NCI-H1092 treated with DMSO at 0.1 percent for 48 hours (cell line): ENCODE results near the gene CFAP210.
"Not testable (repeated sequence)": the region's sequence is repeated elsewhere in the genome, so short reads cannot be mapped to it uniquely, and the experiment has no call there.

Source experiments
- DNase-seq: peaks from one replicate; lab custom pipeline; 2025; lab: John Stamatoyannopoulos, UW

Gene CFAP210

GRCh38 chr2:169712791-169713227, 18.6 kb upstream of the CFAP210 start:
- DNase-seq: no peak

GRCh38 chr2:169711751-169712509, 17.7 kb upstream of the CFAP210 start:
- DNase-seq: no peak

- DNase-seq: no peak
These were observed 15.8 kb upstream of the CFAP210 start for GRCh38 chr2:169709981-169710380.

GRCh38 chr2:169709331-169709730, 15.1 kb upstream of the CFAP210 start:
- DNase-seq: no peak

GRCh38 chr2:169707626-169708025, 13.4 kb upstream of the CFAP210 start:
- no peak for DNase-seq

- DNase-seq: no peak
These were observed 11.7 kb upstream of the CFAP210 start for GRCh38 chr2:169705927-169706326.

- no peak for DNase-seq
These were observed 10.0 kb upstream of the CFAP210 start for GRCh38 chr2:169704160-169704708.

GRCh38 chr2:169702996-169703395, 8.8 kb upstream of the CFAP210 start:
- DNase-seq: no peak

- DNase-seq: not testable (repeated sequence)
These were observed 5.0 kb upstream of the CFAP210 start for GRCh38 chr2:169699173-169699572.

- DNase-seq: no peak
These were observed 2.2 kb upstream of the CFAP210 start for GRCh38 chr2:169696381-169696780.

- DNase-seq: no peak
These were observed 672 bp upstream of the CFAP210 start for GRCh38 chr2:169694894-169695260.

GRCh38 chr2:169693360-169693759, 845 bp downstream of the CFAP210 start:
- DNase-seq: peak; percentile 12

- no peak for DNase-seq
These were observed 1.5 kb downstream of the CFAP210 start for GRCh38 chr2:169692718-169693117.

- no peak for DNase-seq
These were observed 3.2 kb downstream of the CFAP210 start for GRCh38 chr2:169690958-169691357.

- not testable (repeated sequence) for DNase-seq
These were observed 6.3 kb downstream of the CFAP210 start for GRCh38 chr2:169687943-169688342.

- DNase-seq: not testable (repeated sequence)
These were observed 7.4 kb downstream of the CFAP210 start for GRCh38 chr2:169686825-169687224.

- not testable (repeated sequence) for DNase-seq
These were observed 9.5 kb downstream of the CFAP210 start for GRCh38 chr2:169684712-169685111.

- DNase-seq: no peak
These were observed 10.1 kb downstream of the CFAP210 start for GRCh38 chr2:169684135-169684565.

GRCh38 chr2:169683425-169684134, 10.6 kb downstream of the CFAP210 start:
- no peak for DNase-seq

- no peak for DNase-seq
These were observed 11.2 kb downstream of the CFAP210 start for GRCh38 chr2:169683054-169683424.

- no peak for DNase-seq
These were observed 17.4 kb downstream of the CFAP210 start for GRCh38 chr2:169676850-169677249.

GRCh38 chr2:169676357-169676756, 17.8 kb downstream of the CFAP210 start:
- DNase-seq: no peak

GRCh38 chr2:169673921-169674320, 20.3 kb downstream of the CFAP210 start:
- DNase-seq: no peak
